Measurements from ENCODE around the gene KBTBD6.
"Not testable (repeated sequence)": the region's sequence is repeated elsewhere in the genome, so short reads cannot be mapped to it uniquely, and the experiment has no call there.

KBTBD6 gene, protein sequence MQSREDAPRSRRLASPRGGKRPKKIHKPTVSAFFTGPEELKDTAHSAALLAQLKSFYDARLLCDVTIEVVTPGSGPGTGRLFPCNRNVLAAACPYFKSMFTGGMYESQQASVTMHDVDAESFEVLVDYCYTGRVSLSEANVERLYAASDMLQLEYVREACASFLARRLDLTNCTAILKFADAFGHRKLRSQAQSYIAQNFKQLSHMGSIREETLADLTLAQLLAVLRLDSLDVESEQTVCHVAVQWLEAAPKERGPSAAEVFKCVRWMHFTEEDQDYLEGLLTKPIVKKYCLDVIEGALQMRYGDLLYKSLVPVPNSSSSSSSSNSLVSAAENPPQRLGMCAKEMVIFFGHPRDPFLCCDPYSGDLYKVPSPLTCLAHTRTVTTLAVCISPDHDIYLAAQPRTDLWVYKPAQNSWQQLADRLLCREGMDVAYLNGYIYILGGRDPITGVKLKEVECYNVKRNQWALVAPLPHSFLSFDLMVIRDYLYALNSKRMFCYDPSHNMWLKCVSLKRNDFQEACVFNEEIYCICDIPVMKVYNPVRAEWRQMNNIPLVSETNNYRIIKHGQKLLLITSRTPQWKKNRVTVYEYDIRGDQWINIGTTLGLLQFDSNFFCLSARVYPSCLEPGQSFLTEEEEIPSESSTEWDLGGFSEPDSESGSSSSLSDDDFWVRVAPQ

DNA sequence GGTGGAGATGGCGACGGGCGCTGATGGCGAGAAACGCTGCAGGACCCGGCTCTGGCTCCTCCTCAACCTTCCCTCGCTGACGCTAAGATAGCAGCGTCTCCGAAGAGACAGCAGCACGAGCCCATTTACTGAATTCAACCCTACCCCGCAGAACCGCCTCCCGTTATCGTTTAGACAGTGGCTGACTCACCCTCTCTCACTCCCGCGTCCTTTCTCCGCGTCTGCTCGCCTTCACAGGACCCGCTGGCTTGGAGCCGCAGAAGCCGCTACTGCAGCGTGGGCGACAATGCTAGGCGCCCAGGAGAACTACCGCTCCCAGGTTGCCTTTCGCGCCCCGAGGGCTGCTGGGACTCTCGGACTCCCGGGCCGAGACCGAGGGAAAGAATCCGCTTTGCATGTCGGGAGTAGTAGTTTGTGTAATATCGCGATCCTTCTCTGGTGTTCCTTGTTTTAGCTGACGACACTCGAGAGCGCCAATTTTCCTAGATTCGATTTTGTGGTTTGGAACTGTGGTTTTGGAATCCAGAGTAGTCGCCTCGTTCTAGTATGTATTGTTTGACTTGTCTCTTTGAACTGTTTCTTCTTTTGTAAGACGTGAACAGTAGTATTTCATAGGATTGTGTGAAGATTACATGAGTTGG is at the start of gene KBTBD6:
Gene KBTBD6 (minus strand): TSS at position 291 of the 641 bp plus-strand sequence. CDS start 291 bp downstream, outside the sequence.
- TF ChIP-seq, protein P1, sequence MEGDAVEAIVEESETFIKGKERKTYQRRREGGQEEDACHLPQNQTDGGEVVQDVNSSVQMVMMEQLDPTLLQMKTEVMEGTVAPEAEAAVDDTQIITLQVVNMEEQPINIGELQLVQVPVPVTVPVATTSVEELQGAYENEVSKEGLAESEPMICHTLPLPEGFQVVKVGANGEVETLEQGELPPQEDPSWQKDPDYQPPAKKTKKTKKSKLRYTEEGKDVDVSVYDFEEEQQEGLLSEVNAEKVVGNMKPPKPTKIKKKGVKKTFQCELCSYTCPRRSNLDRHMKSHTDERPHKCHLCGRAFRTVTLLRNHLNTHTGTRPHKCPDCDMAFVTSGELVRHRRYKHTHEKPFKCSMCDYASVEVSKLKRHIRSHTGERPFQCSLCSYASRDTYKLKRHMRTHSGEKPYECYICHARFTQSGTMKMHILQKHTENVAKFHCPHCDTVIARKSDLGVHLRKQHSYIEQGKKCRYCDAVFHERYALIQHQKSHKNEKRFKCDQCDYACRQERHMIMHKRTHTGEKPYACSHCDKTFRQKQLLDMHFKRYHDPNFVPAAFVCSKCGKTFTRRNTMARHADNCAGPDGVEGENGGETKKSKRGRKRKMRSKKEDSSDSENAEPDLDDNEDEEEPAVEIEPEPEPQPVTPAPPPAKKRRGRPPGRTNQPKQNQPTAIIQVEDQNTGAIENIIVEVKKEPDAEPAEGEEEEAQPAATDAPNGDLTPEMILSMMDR (IDR thresholded peaks at IDR 0.05; ENCODE audit: extremely low read depth, missing control alignments) = no peak
- peak; percentile 86 for DNase-seq (ENCODE audit: low spot score)

DNA sequence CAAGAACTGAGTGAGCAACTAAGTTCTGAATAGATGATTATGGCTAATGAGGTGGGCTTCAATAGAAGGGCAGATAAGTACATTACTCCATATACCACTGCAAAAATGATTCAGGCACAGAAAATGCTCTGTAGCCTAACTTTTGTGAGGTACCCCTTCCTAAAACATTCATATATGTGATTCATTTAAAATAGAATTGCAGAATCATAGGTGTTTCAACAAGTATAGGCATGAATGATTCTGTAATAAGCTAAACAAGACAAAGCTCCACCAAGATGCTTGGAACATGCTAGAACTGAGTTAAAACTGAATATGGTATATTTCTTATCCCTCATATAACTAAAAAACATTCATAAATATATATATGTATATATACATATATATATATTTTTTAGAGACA is 49.6 kb upstream of the KBTBD6 start:
- no peak for DNase-seq (ENCODE audit: low spot score)
- TF ChIP-seq, protein P1 (IDR thresholded peaks at IDR 0.05; ENCODE audit: extremely low read depth, missing control alignments) = no peak

DNA sequence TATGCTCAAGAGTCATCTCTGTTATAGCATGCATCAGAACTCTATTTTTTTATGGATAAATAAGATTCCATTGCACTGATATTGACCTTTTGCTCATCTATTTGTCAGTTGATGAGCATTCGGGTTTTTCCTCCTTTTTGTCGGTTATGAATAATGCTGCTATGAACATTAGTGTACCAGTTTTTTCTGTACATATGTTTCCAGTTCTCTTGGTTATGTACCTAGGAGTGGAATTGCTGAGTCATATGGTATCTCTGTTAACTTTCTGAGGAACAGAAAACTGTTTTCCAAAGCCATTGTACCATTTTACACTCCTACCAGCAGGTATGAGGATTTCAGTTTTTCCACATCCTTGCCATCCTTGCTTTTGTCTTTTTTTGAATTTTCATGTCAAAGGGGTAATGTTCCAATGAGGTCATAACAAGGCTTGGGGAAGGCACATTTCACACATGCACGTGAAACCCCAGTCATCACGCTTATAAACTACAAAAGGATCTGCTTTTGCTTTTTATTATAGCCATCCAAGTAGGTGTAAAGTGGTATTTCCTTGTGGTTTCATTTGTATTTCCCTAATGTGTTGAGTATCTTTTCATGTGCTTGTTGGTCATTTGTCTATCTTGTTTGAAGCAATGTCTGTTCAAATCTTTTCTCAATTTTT is 47.1 kb upstream of the KBTBD6 start:
- TF ChIP-seq, protein P1 (IDR thresholded peaks at IDR 0.05; ENCODE audit: extremely low read depth, missing control alignments) = no peak
- no peak for DNase-seq (ENCODE audit: low spot score)

DNA sequence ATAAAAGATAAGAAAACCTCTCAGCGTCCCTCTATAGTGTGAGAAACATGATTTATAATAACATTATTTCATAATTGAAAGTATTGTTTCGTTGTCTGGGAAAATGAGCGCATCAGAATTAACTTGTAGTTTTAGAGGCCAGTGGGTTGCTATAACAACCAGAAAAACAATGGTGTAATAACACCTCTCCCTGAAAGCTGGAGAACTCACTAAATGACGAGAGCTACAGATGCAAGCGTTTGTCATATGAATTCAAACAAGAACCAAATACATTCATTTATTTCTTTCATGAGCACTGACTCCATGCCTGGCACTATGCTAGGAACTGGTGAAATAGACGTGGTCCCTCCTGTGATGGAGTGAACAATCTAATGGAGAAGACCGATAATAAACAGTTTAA is 45.4 kb upstream of the KBTBD6 start:
- TF ChIP-seq, protein P1 (IDR thresholded peaks at IDR 0.05; ENCODE audit: extremely low read depth, missing control alignments) = no peak
- DNase-seq (ENCODE audit: low spot score) = no peak

DNA sequence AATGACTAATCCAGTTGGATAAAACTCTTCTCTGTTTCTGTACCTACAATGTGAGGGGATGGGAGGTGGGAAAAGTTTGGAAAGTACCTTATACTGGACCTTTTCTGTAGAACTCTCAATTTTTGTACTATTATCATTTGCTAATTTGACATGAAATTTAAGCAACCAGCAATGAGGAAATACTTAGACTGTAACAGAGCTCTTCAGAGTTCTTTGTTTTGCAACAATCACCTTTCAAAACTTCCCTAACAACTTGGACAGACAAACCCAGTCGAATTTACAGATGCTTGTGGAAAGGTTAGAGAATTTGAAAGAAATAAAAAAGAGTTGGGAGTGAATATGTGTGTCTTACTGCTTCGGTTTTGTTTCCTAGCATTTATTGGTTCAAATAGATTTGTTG is 45.0 kb upstream of the KBTBD6 start:
- TF ChIP-seq, protein P1 (IDR thresholded peaks at IDR 0.05; ENCODE audit: extremely low read depth, missing control alignments) = no peak
- no peak for DNase-seq (ENCODE audit: low spot score)

DNA sequence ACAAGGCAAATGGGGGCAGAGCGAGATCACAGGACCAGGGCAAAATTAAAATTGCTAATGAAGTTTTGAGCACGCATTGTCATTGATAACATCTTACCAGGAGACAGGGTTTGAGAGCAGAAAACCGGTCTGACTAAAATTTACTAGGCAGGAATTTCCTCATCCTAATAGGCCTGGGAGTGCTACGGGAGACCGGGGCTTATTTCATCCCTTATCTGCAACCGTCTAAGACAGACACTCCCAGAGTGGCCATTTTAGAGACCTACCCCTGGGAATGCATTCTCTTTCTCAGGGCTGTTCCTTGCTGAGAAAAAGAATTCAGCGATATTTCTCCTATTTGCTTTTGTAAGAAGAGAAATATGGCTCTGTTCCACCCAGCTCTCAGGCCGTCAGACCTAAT is 43.0 kb upstream of the KBTBD6 start:
- not testable (repeated sequence) for DNase-seq (ENCODE audit: low spot score)

DNA sequence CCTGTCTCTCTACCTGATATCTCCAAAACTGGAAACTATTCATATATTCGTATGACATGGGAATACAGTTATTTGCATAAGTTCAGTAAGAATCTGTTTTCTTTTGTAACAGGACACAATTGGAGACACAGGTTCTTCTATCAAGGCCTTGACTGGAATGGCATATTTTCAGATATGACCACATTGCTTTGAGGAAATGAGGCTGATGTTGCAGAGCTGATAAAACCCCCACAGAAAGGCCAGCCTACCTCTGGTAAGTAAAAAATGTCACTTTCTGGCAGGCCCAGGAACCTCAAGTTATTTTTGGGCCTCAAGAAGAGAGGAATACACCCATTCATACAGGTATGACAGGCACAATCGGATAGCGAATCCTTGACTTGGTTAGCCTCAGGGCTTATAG is 29.5 kb upstream of the KBTBD6 start:
- no peak for DNase-seq (ENCODE audit: low spot score)
- TF ChIP-seq, protein P1 (IDR thresholded peaks at IDR 0.05; ENCODE audit: extremely low read depth, missing control alignments) = no peak
